H1 (cell line): ENCODE results near the gene GNA12. TPM values are rescaled to one million over a fixed set of nuclear protein-coding genes. Genes with fewer than 3 reads are reported as not detected.

ENCODE experiments used
- CTCF ChIA-PET: fragments of 300-600 bp; sonication (Branson Sonifier 250); formaldehyde crosslinking; loops from one replicate; lab custom pipeline; 2021; ENCODE audit not compliant: partially characterized antibody; lab: Charles Lee
- POLR2A ChIA-PET: fragments of 300-600 bp; sonication (Branson Sonifier 250); formaldehyde crosslinking; loops from one replicate; lab custom pipeline; 2021; ENCODE audit warnings: inconsistent platforms; ENCODE audit not compliant: partially characterized antibody; lab: Charles Lee
- DNase-seq, 2 experiments: peaks; one replicate each; pipeline versions ENCODE4 v3.0.0 to v3.0.0-alpha.2; 2010 to 2022; ENCODE audit warnings: low spot score in 2 of 2, low read depth in 1 of 2, mixed read lengths in 1 of 2
- FAIRE-seq: peaks from 2 replicates; lab custom pipeline; 2011; peaks lifted over from hg19 to GRCh38; lab: Jason Lieb, UNC
- H2AFZ ChIP-seq: 2 replicates; pipeline ENCODE4 v1.8.1; 2012; ENCODE audit warnings: low read length, inconsistent platforms
- H2AK5ac ChIP-seq: 2 replicates; pipeline ENCODE4 v1.6.1; 2013; ENCODE audit warnings: low read depth, low read length
- H2BK120ac ChIP-seq: replicated peaks from 2 replicates; pipeline ENCODE3; 2013; ENCODE audit warnings: low read depth, low read length, inconsistent platforms
- H2BK12ac ChIP-seq: 2 replicates; pipeline ENCODE4 v1.6.1; 2013; ENCODE audit warnings: low read depth, low read length
- H2BK15ac ChIP-seq: 2 replicates; pipeline ENCODE4 v1.6.1; 2013; ENCODE audit warnings: low read length
- H2BK20ac ChIP-seq: 2 replicates; pipeline ENCODE4 v1.6.1; 2013; ENCODE audit warnings: low read length
- H2BK5ac ChIP-seq: 2 replicates; pipeline ENCODE4 v1.6.1; 2013; ENCODE audit warnings: low read depth, low read length
- H3K14ac ChIP-seq: 2 replicates; pipeline ENCODE4 v1.6.1; 2013; ENCODE audit warnings: inconsistent platforms; ENCODE audit not compliant: insufficient read length
- H3K18ac ChIP-seq: 2 replicates; pipeline ENCODE4 v1.6.1; 2013; ENCODE audit warnings: low read length; ENCODE audit errors: extremely low read depth
- H3K23ac ChIP-seq: 2 replicates; pipeline ENCODE4 v1.6.1; 2013; ENCODE audit warnings: inconsistent platforms; ENCODE audit not compliant: insufficient read length
- H3K23me2 ChIP-seq: 2 replicates; pipeline ENCODE4 v1.6.1; 2013; ENCODE audit warnings: low read depth, low read length
- H3K27ac ChIP-seq: 2 replicates; pipeline ENCODE4 v1.6.1; 2011; ENCODE audit warnings: low read depth, low read length, inconsistent platforms
- H3K27me3 ChIP-seq, 4 experiments: replicated peaks in 1 of 4; 1 replicate in 1 of 4; 2 replicates in 3 of 4; pipeline versions ENCODE4 v1.6.1 to v1.8.1; 2011 to 2013; ENCODE audit warnings: low read length in 3 of 4, mild to moderate bottlenecking in 3 of 4, inconsistent platforms in 2 of 4, mixed read lengths in 2 of 4, moderate library complexity in 1 of 4; ENCODE audit not compliant: control insufficient read depth in 3 of 4, insufficient read depth in 3 of 4; ENCODE audit errors: extremely low read depth in 1 of 4
- H3K36me3 ChIP-seq, 4 experiments: 2 replicates each; pipeline versions ENCODE4 v1.6.1 to v1.8.1; 2011 to 2013; ENCODE audit warnings: mild to moderate bottlenecking in 4 of 4, low read length in 3 of 4, moderate library complexity in 2 of 4, control low read depth in 1 of 4, inconsistent platforms in 1 of 4; ENCODE audit not compliant: insufficient read depth in 4 of 4, control insufficient read depth in 2 of 4
- H3K4ac ChIP-seq: replicated peaks from 2 replicates; pipeline ENCODE3; 2013; ENCODE audit warnings: low read length, low read depth, mixed read lengths, inconsistent platforms; ENCODE audit not compliant: insufficient read length
- H3K4me1 ChIP-seq, 4 experiments: replicated peaks in 1 of 4; 1 replicate in 1 of 4; 2 replicates in 3 of 4; pipeline versions ENCODE4 v1.6.1 to v1.8.1; 2011 to 2013; ENCODE audit warnings: low read length in 3 of 4, inconsistent platforms in 2 of 4, mixed read lengths in 1 of 4; ENCODE audit not compliant: insufficient read depth in 4 of 4, control insufficient read depth in 3 of 4
- H3K4me2 ChIP-seq, 2 experiments: 2 replicates each; pipeline versions ENCODE4 v1.6.1 to v1.8.1; 2011 to 2013; ENCODE audit warnings: low read depth in 2 of 2, low read length in 2 of 2, control low read depth in 1 of 2, inconsistent platforms in 1 of 2, mild to moderate bottlenecking in 1 of 2; ENCODE audit not compliant: insufficient read depth in 1 of 2
- H3K4me3 ChIP-seq, 4 experiments: fragments of 200-600, 300-600 bp in 1 of 4; sonication (generic), shearing (Covaris generic), sonication (Bioruptor Twin) in 1 of 4; 2 replicates each; pipeline versions ENCODE4 v1.5.1 to v1.8.1; 2011 to 2016; ENCODE audit warnings: low read length in 4 of 4, low read depth in 3 of 4, control low read depth in 2 of 4, inconsistent platforms in 2 of 4, mild to moderate bottlenecking in 2 of 4, mixed read lengths in 1 of 4, moderate library complexity in 1 of 4; ENCODE audit not compliant: insufficient read depth in 2 of 4; ENCODE audit errors: extremely low read depth in 1 of 4
- H3K56ac ChIP-seq: replicated peaks from 2 replicates; pipeline ENCODE3; 2013; ENCODE audit warnings: low read depth, mild to moderate bottlenecking, mixed read lengths, low read length, inconsistent platforms; ENCODE audit not compliant: insufficient read length
- H3K79me1 ChIP-seq: 2 replicates; pipeline ENCODE4 v1.6.1; 2013; ENCODE audit warnings: low read depth, low read length, control low read depth
- H3K79me2 ChIP-seq, 2 experiments: 2 replicates each; pipeline versions ENCODE4 v1.6.1 to v1.8.1; 2012 to 2013; ENCODE audit warnings: low read length in 2 of 2, mild to moderate bottlenecking in 2 of 2, inconsistent platforms in 1 of 2; ENCODE audit not compliant: insufficient read depth in 2 of 2, control insufficient read depth in 1 of 2
- H3K9ac ChIP-seq, 4 experiments: replicated peaks in 1 of 4; 1 replicate in 1 of 4; 2 replicates in 3 of 4; pipeline versions ENCODE4 v1.6.1 to v1.8.1; 2011 to 2013; ENCODE audit warnings: low read depth in 3 of 4, low read length in 3 of 4, control low read depth in 2 of 4, mild to moderate bottlenecking in 2 of 4, moderate library complexity in 2 of 4, inconsistent platforms in 1 of 4; ENCODE audit errors: extremely low read depth in 1 of 4
- H3K9me3 ChIP-seq, 2 experiments: 2 replicates each; pipeline versions ENCODE4 v1.6.1 to v1.8.1; 2012 to 2013; ENCODE audit warnings: mild to moderate bottlenecking in 2 of 2, moderate library complexity in 2 of 2, control low read depth in 1 of 2, inconsistent platforms in 1 of 2, low read depth in 1 of 2, low read length in 1 of 2, mixed read lengths in 1 of 2; ENCODE audit not compliant: insufficient read depth in 2 of 2
- H4K20me1 ChIP-seq, 2 experiments: replicated peaks in 1 of 2; 2 replicates each; pipeline versions ENCODE3 to v1.8.1; 2011 to 2013; ENCODE audit warnings: inconsistent platforms in 2 of 2, low read length in 2 of 2, mild to moderate bottlenecking in 1 of 2; ENCODE audit not compliant: insufficient read depth in 2 of 2, control insufficient read depth in 1 of 2
- H4K5ac ChIP-seq: 2 replicates; pipeline ENCODE4 v1.6.1; 2013; ENCODE audit warnings: low read length, low read depth, mixed read lengths, inconsistent platforms; ENCODE audit not compliant: insufficient read length
- H4K8ac ChIP-seq: 2 replicates; pipeline ENCODE4 v1.8.0; 2013; ENCODE audit warnings: mild to moderate bottlenecking, moderate library complexity, low read length, inconsistent platforms; ENCODE audit not compliant: insufficient read depth; ENCODE audit errors: extremely low read depth
- H4K91ac ChIP-seq: replicated peaks from 2 replicates; pipeline ENCODE3; 2013; ENCODE audit warnings: low read length, mixed read lengths, inconsistent platforms; ENCODE audit not compliant: insufficient read length
- ASH2L ChIP-seq: fragments of 200-600, 300-600 bp; sonication (generic); IDR thresholded peaks from one replicate; pipeline ENCODE4 v1.7.1; 2017; ENCODE audit warnings: low read length
- EZH2 ChIP-seq: fragments of 200-600 bp; sonication (generic); IDR thresholded peaks from 2 replicates; pipeline ENCODE4 v1.7.1; 2012; ENCODE audit warnings: low read depth, mild to moderate bottlenecking, moderate library complexity, low read length, inconsistent platforms; ENCODE audit not compliant: severe bottlenecking
- GTF2F1 ChIP-seq: IDR thresholded peaks from 2 replicates; pipeline ENCODE4 v1.6.1; 2012; ENCODE audit warnings: low read depth, low read length, improper control_type of control experiment, borderline replicate concordance
- PHF8 ChIP-seq: fragments of 200-600 bp; sonication (generic); conservative IDR thresholded peaks from 2 replicates; pipeline ENCODE4 v1.7.1; 2012; ENCODE audit warnings: low read depth, mild to moderate bottlenecking, inconsistent platforms, low read length, moderate library complexity
- RAD21 ChIP-seq, 2 experiments: IDR thresholded peaks in 1 of 2; conservative IDR thresholded peaks in 1 of 2; 2 replicates each; pipeline ENCODE4 v1.6.1; 2011; ENCODE audit warnings: low read depth in 2 of 2, low read length in 2 of 2, improper control_type of control experiment in 1 of 2, inconsistent platforms in 1 of 2, mild to moderate bottlenecking in 1 of 2, moderate library complexity in 1 of 2
- RXRA ChIP-seq: IDR thresholded peaks from 2 replicates; pipeline ENCODE4 v1.6.1; 2011; ENCODE audit warnings: low read depth, mild to moderate bottlenecking, low read length, moderate library complexity; ENCODE audit not compliant: insufficient read depth
- SIX5 ChIP-seq: IDR thresholded peaks from 2 replicates; pipeline ENCODE4 v1.6.1; 2011; ENCODE audit warnings: mild to moderate bottlenecking, low read depth, low read length
- SP2 ChIP-seq: IDR thresholded peaks from 2 replicates; pipeline ENCODE4 v1.6.1; 2012; ENCODE audit warnings: mild to moderate bottlenecking, low read length, inconsistent platforms
- SUZ12 ChIP-seq: fragments of 200-600 bp; sonication (generic); IDR thresholded peaks from 2 replicates; pipeline ENCODE4 v1.6.1; 2012; ENCODE audit warnings: mild to moderate bottlenecking, inconsistent platforms, low read length, moderate library complexity, mixed read lengths
- WGBS, 2 experiments: shearing (Covaris generic) in 1 of 2; methylation state at CpG; one replicate each; pipeline versions ENCODE4 v1.1.6 to v1.1.7; 2013 to 2015; ENCODE audit warnings: low lambda C conversion rate in 2 of 2, mixed read lengths in 2 of 2, inconsistent platforms in 1 of 2, low coverage in 1 of 2, missing lambda C conversion rate in 1 of 2; ENCODE audit not compliant: insufficient replicate concordance in 2 of 2, insufficient coverage in 1 of 2, insufficient read length in 1 of 2; ENCODE audit errors: extremely low coverage in 1 of 2, missing lambda C conversion rate in 1 of 2; 5-methylcytosine and 5-hydroxymethylcytosine counted together
- polyA plus RNA-seq, 7 experiments: library from polyadenylated mRNA; depleted of rRNA in 3 of 7; stranded (reverse) in 5 of 7; unstranded in 2 of 7; fragments of >200 nt in 5 of 7; fragments of 200-250 nt in 2 of 7; gene quantifications; 1 replicate in 5 of 7; 2 replicates in 1 of 7; 4 replicates in 1 of 7; pipeline versions ENCODE4 v1.2.1 to v1.2.3, GENCODE V29; 2011 to 2013; ENCODE audit warnings: missing spikeins in 2 of 7, mixed read lengths in 2 of 7
- total RNA-seq: library from RNA; stranded (reverse); fragmentation: NEBNext Ultra II Directional; extraction: Animal tissue kit (Norgen Biotek cat#: 25700); gene quantifications from 2 replicates; pipeline ENCODE4 v1.2.1, GENCODE V29; 2021

GNA12 gene
- total and polyA plus RNA-seq, 2 of the 8 experiments (the other 6 are each of a cell fraction or from before 2014, with no cell fraction given), result 96.5 to 109 TPM

DNA sequence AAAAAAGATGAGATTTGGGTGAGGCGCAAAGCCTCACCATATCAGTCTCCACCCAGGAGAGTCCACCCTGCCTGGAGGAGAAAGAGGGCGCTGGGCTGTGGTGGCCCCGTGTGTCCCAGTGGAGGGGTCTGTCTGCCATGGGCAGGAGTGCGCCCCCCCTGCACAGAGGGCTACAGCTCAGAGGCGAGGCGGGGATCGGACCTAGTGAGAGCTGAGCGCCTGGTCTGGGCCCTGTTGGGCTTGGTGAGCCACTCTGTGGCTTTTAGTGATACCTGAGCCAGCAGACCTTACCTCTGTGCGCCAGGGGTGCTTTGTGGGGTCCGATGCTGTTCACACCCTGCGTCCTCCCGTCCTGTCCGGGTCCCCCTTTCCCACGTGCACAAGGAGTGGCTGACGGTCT is 25.9 kb upstream of the GNA12 start:
- no peak overlapping the region for H3K4me2 ChIP-seq

More for the DNA sequence above, 25.9 kb upstream of the GNA12 start:
- POLR2A ChIA-PET, result interaction anchor here (1.1 to 1.3 kb wide), 3 partner anchors 9 to 11 kb away, joined by 3 to 4 read pairs (median 3); no protein-coding TSS in a partner anchor
- peak overlapping the region; percentile 78 for H2AFZ ChIP-seq
- H3K4ac ChIP-seq, result no peak overlapping the region
- 89% methylated on average over 15 of the region's 15 CpGs; no CpG with 5 or more reads in 1 of the 2 experiments for WGBS, 2 experiments
- H2BK5ac ChIP-seq, result peak overlapping the region; percentile 57; the same call in 1 of the 2 replicates
- 0 out of 2 replicates have a peak overlapping the region, but pooled peaks have one; percentile 48 for H2BK20ac ChIP-seq
- H2BK15ac ChIP-seq, result peak overlapping the region; percentile 72; the same call in 1 of the 2 replicates
- H3K9me3 ChIP-seq, result no peaks in the 10 kb centered on the region
- H3K79me2 ChIP-seq, result no peaks in the 10 kb centered on the region
- peak overlapping the region; percentile 71 for H4K8ac ChIP-seq
- no peak overlapping the region; the same call in 1 of the 2 replicates for H3K18ac ChIP-seq
- no peaks in the 10 kb centered on the region for H3K23me2 ChIP-seq
- H3K4me1 ChIP-seq, result peaks cover 0 to 14% (median 5%) of the 10 kb centered on the region in 4 experiments; a peak in 6 of 7 replicates
- H3K14ac ChIP-seq, result no peak overlapping the region
- no peak overlapping the region for H2BK120ac ChIP-seq
- no peak overlapping the region for H2AK5ac ChIP-seq
- no peak overlapping the region for H3K4me3 ChIP-seq
- no peak overlapping the region for H4K91ac ChIP-seq
- 0 out of 2 replicates have a peak overlapping the region, but pooled peaks have one; percentile 1 for H2BK12ac ChIP-seq
- no peak overlapping the region for H3K27ac ChIP-seq
- H3K79me1 ChIP-seq, result no peaks in the 10 kb centered on the region; the same call in 1 of the 2 replicates
- H3K56ac ChIP-seq, result no peak overlapping the region
- H3K27me3 ChIP-seq, result no peaks in the 10 kb centered on the region
- no peak for DNase-seq
- H3K36me3 ChIP-seq, result no peaks in the 10 kb centered on the region
- TF ChIP-seq SUZ12, result no peak
- no peak for TF ChIP-seq EZH2
- TF ChIP-seq SIX5, result no peak
- no peak for TF ChIP-seq RXRA
- no peak for TF ChIP-seq PHF8
- no peak for TF ChIP-seq ASH2L
- TF ChIP-seq GTF2F1, result no peak
- no peak for TF ChIP-seq RAD21 (IDR thresholded peaks at IDR 0.05 in 1 of 2, conservative IDR thresholded peaks at IDR 0.05 in 1 of 2; ENCODE audit: low read depth in 2 of 2, low read length in 2 of 2)
- no peak for TF ChIP-seq SP2
- TF ChIP-seq, all 59 proteins: peak for 0
- Histone ChIP-seq H4K20me1 (no peaks in the 10 kb centered on the region), H3K23ac (no peak overlapping the region), H4K5ac (no peak overlapping the region), H3K9ac (no peak overlapping the region)
- no peak for FAIRE-seq
- CTCF ChIA-PET, result interaction anchor here (0.6 kb wide), 1 partner anchor 885 kb away, joined by 3 read pairs; no protein-coding TSS in a partner anchor
